Transverse colon (tissue), 4 donors: ENCODE measurements around the gene KMT2B. TPM values are rescaled to one million over a fixed set of nuclear protein-coding genes. Genes with fewer than 3 reads are reported as not detected.

ENCODE experiments used
- DNase-seq: peaks from one replicate; pipeline ENCODE4 v3.0.0-alpha.2; 2019
- H3K27ac ChIP-seq, 4 donors: fragments of 200-600 bp; sonication (generic); 2 replicates each; pipeline ENCODE4 v1.5.1; 2016 to 2018; ENCODE audit warnings: inconsistent platforms in 4 of 4
- H3K27me3 ChIP-seq: fragments of 200-600 bp; sonication (generic); 2 replicates; pipeline ENCODE4 v1.5.1; 2017; ENCODE audit warnings: inconsistent platforms
- H3K36me3 ChIP-seq, 4 donors: fragments of 200-600 bp; sonication (generic); 2 replicates each; pipeline ENCODE4 v1.5.1; 2017 to 2019; ENCODE audit warnings: inconsistent platforms in 4 of 4
- H3K4me1 ChIP-seq, 4 donors: fragments of 200-600 bp; sonication (generic); 2 replicates each; pipeline ENCODE4 v1.5.1; 2017 to 2020; ENCODE audit warnings: inconsistent platforms in 4 of 4
- H3K4me3 ChIP-seq, 4 donors: fragments of 200-600 bp; sonication (generic); 1 replicate in 1 of 4; 2 replicates in 3 of 4; pipeline versions ENCODE4 v1.5.1 to v1.6.1; 2017 to 2019; ENCODE audit warnings: inconsistent platforms in 4 of 4
- H3K9me3 ChIP-seq, 2 donors: fragments of 200-600 bp; sonication (generic); 2 replicates each; pipeline ENCODE4 v1.5.1; 2017 to 2019; ENCODE audit warnings: inconsistent platforms in 2 of 2
- CTCF ChIP-seq, 5 experiments: fragments of 200-600 bp in 3 of 5; fragments of 450-650 bp in 2 of 5; sonication (generic) in 3 of 5; IDR thresholded peaks; 1 replicate in 2 of 5; 2 replicates in 3 of 5; pipeline ENCODE4 v1.5.1; 2016 to 2017; ENCODE audit warnings: antibody characterized with exemption in 5 of 5, inconsistent platforms in 3 of 5, mild to moderate bottlenecking in 2 of 5, moderate library complexity in 1 of 5
- EP300 ChIP-seq: sonication (generic); formaldehyde crosslinking; IDR thresholded peaks from one replicate; pipeline ENCODE4 v1.6.1; 2017; ENCODE audit warnings: antibody characterized with exemption, low read depth
- POLR2A ChIP-seq: fragments of 450-650 bp; IDR thresholded peaks from one replicate; pipeline ENCODE4 v1.6.1; 2016; ENCODE audit warnings: antibody characterized with exemption, mild to moderate bottlenecking, moderate library complexity
- POLR2AphosphoS5 ChIP-seq, 3 donors: sonication (generic); formaldehyde crosslinking; IDR thresholded peaks; one replicate each; pipeline ENCODE4 v1.6.1; 2016; ENCODE audit warnings: antibody characterized with exemption in 3 of 3
- WGBS, 2 donors: methylation state at CpG; one replicate each; pipeline ENCODE4 v1.1.5; 2018; ENCODE audit warnings: low coverage in 1 of 2; 5-methylcytosine and 5-hydroxymethylcytosine counted together
- in situ Hi-C, 4 donors: fragments of 200-750 bp; cut with MboI; loops; one replicate each; pipeline versions ENCODE4 v1.15.0 to v1.15.1; 2017; ENCODE audit warnings: low sequenced_read_pairs in 3 of 4, low pct_ligation_motif_present in 1 of 4, low pct_unique_long_range_greater_than_20kb in 1 of 4
- intact Hi-C: fragments of 100-400 bp; cut with DNase I; formaldehyde crosslinking; loops from one replicate; pipeline ENCODE4 v1.15.1; 2023; ENCODE audit warnings: low total_unique reads
- total RNA-seq, 4 donors: library from RNA; depleted of rRNA; stranded (reverse); fragments of >200 nt; gene quantifications; one replicate each; pipeline ENCODE4 v1.1.0, GENCODE V29; 2016

Gene KMT2B
- total RNA-seq, 4 donors from 2014 or later, result 31.8 to 63.9 (median 50.7) TPM

- 94% methylated on average over 6 to 16 of the region's 16 CpGs for whole genome bisulfite sequencing, 2 donors
- no peak overlapping the region for H3K27ac ChIP-seq
- no peaks in the 10 kb centered on the region for H3K27me3 ChIP-seq
- DNase-seq, result no peak
- no peak overlapping the region for H3K4me3 ChIP-seq
- H3K36me3 ChIP-seq, result no peaks in the 10 kb centered on the region
- intact Hi-C loops, result no loop called here
- in situ Hi-C loops, result no loop called here
- H3K9me3 ChIP-seq, result no peaks in the 10 kb centered on the region
- TF ChIP-seq EP300 (no peak), POLR2AphosphoS5 (IDR thresholded peaks at IDR 0.05) (no peak), POLR2A (no peak), CTCF (IDR thresholded peaks at IDR 0.05) (no peak)
- H3K4me1 ChIP-seq, result peaks cover 4 to 8% (median 7%) of the 10 kb centered on the region in 4 donors
These were observed 62.3 kb downstream of the KMT2B start for GRCh38 chr19:35780058-35780457.

- Histone ChIP-seq H3K4me3 (no peak overlapping the region), H3K4me1 (peaks cover 4 to 7% (median 6%) of the 10 kb centered on the region in 4 donors), H3K36me3 (no peaks in the 10 kb centered on the region), H3K27me3 (no peaks in the 10 kb centered on the region), H3K27ac (no peak overlapping the region), H3K9me3 (no peaks in the 10 kb centered on the region)
- no peak for DNase-seq
- in situ Hi-C loops (no loop called here), intact Hi-C loops (no loop called here)
- WGBS, 2 donors, result 93% methylated on average over 20 of the region's 20 CpGs; no CpG with 5 or more reads in 1 of the 2 donors
- no peak for TF ChIP-seq EP300
- no peak for TF ChIP-seq CTCF (IDR thresholded peaks at IDR 0.05)
- TF ChIP-seq POLR2A, result no peak
- TF ChIP-seq POLR2AphosphoS5 (IDR thresholded peaks at IDR 0.05), result no peak
These were observed 62.9 kb downstream of the KMT2B start for GRCh38 chr19:35780717-35781116.

GRCh38 chr19:35781650-35782049, 63.8 kb downstream of the KMT2B start:
- Histone ChIP-seq H3K27ac (no peak overlapping the region), H3K4me3 (no peak overlapping the region), H3K36me3 (no peaks in the 10 kb centered on the region), H3K4me1 (no peaks in the 10 kb centered on the region), H3K9me3 (no peaks in the 10 kb centered on the region), H3K27me3 (no peaks in the 10 kb centered on the region)
- 89% methylated on average over 9 of the region's 9 CpGs; no CpG with 5 or more reads in 1 of the 2 donors for WGBS, 2 donors
- intact Hi-C loops (no loop called here), in situ Hi-C loops (no loop called here)
- DNase-seq, result no peak
- TF ChIP-seq CTCF (IDR thresholded peaks at IDR 0.05), result no peak
- TF ChIP-seq EP300, result no peak
- no peak for TF ChIP-seq POLR2A
- no peak for TF ChIP-seq POLR2AphosphoS5 (IDR thresholded peaks at IDR 0.05)

GRCh38 chr19:35782589-35782988, 64.8 kb downstream of the KMT2B start:
- no peaks in the 10 kb centered on the region for H3K27me3 ChIP-seq
- TF ChIP-seq CTCF (IDR thresholded peaks at IDR 0.05) (no peak), POLR2AphosphoS5 (IDR thresholded peaks at IDR 0.05) (no peak), EP300 (no peak), POLR2A (no peak)
- no peaks in the 10 kb centered on the region for H3K4me1 ChIP-seq
- in situ Hi-C loops, result no loop called here
- DNase-seq, result no peak
- intact Hi-C loops, result no loop called here
- H3K4me3 ChIP-seq, result no peak overlapping the region
- H3K9me3 ChIP-seq, result no peaks in the 10 kb centered on the region
- no peak overlapping the region for H3K27ac ChIP-seq
- 92% methylated on average over 2 to 11 of the region's 12 CpGs for WGBS, 2 donors
- no peaks in the 10 kb centered on the region for H3K36me3 ChIP-seq
